ENCODE results near the gene EMX1.

EMX1 gene

DNA sequence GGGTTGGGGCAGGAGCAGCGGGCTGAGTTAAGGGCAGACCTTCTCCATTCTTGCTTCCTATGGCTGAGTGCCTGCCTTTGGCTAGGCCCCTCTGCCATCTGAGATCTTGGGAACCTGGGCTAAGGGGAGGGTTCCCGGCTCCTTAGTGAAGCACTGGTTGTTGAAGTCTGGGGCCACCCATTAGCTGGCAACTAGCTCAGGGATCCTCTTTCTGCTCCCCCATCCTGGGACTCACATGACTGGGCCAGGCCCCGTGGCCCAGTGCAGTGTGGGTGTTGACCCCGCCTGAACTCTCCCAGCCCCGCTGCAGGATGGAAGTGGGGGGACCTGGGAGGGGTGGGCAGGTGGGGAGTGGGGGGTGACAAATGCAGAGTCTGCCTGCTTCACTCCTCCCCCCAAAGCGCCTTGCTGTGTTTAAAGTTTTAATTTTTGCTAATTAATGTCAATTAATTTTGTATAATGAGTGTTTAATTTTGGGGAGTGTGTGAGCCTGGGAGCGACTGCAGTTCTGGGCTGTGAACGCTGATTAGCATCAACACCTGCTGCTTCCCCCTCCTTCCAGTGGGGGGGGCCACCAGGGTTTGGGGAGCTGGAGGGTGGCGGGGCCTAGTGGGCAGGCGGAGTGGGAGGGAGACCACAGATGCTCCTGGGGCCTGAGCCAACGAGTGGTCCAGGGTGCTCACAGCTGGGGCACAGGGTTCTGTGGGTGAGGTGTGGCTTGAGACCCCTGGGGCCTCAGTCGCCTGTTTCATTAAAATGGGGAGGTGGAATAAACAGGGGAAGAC lies 55.2 kb downstream of the EMX1 start:
- no peaks in the 10 kb centered on the region for H3K9me3 ChIP-seq (ENCODE audit: insufficient read depth, low read depth, low read length)
- H3F3A ChIP-seq (ENCODE audit: low read depth), result no peaks in the 10 kb centered on the region
- no peaks in the 10 kb centered on the region for H3K9me2 ChIP-seq (replicated peaks; ENCODE audit: low read depth, low read length)
- no peak overlapping the region for H3K9ac ChIP-seq (ENCODE audit: low read depth, low read length, poor library complexity, severe bottlenecking)
- no peak overlapping the region for H3K4me2 ChIP-seq (ENCODE audit: low read depth, low read length, poor library complexity, severe bottlenecking)
- no peaks in the 10 kb centered on the region for H3K36me3 ChIP-seq (ENCODE audit: insufficient read depth, low read length)
- H3K27me3 ChIP-seq (ENCODE audit: insufficient read depth, low read length, poor library complexity, severe bottlenecking), result no peaks in the 10 kb centered on the region
- peaks cover 7% of the 10 kb centered on the region for H3K4me1 ChIP-seq (ENCODE audit: insufficient read depth, low read length, poor library complexity, severe bottlenecking)
- TF ChIP-seq, protein P1, sequence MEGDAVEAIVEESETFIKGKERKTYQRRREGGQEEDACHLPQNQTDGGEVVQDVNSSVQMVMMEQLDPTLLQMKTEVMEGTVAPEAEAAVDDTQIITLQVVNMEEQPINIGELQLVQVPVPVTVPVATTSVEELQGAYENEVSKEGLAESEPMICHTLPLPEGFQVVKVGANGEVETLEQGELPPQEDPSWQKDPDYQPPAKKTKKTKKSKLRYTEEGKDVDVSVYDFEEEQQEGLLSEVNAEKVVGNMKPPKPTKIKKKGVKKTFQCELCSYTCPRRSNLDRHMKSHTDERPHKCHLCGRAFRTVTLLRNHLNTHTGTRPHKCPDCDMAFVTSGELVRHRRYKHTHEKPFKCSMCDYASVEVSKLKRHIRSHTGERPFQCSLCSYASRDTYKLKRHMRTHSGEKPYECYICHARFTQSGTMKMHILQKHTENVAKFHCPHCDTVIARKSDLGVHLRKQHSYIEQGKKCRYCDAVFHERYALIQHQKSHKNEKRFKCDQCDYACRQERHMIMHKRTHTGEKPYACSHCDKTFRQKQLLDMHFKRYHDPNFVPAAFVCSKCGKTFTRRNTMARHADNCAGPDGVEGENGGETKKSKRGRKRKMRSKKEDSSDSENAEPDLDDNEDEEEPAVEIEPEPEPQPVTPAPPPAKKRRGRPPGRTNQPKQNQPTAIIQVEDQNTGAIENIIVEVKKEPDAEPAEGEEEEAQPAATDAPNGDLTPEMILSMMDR (conservative IDR thresholded peaks at IDR 0.05; ENCODE audit: low read length), result no peak
- TF ChIP-seq EZH2phosphoT487 (IDR thresholded peaks at IDR 0.05; ENCODE audit: borderline replicate concordance), result no peak
- no peak overlapping the region for H3K4me3 ChIP-seq (ENCODE audit: low read length, poor library complexity, severe bottlenecking)
- no peaks in the 10 kb centered on the region for H3K79me2 ChIP-seq (ENCODE audit: insufficient read depth, low read length)
- H4K20me1 ChIP-seq (ENCODE audit: insufficient read depth, low read length, poor library complexity, severe bottlenecking), result no peaks in the 10 kb centered on the region
- no peak overlapping the region for H2AFZ ChIP-seq (ENCODE audit: low read length)

DNA sequence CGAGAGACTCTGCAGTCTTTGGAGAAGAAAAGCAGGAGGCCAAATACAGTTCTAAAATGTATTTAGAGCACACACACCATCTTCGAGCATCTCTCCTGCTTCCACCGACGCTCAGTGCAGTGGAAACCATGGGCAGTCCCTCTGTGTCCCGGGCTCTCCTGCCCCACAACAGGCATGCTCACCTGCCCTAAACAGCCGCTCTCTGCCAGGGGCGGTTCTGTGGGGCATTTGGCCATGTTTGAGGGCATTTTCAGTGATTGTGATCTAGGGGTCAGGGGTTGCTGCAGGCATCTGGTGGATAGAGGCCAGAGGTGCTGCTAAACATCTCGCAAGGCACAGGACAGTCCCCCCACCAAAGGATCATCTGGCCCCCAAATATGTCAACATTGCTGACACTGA lies 55.8 kb downstream of the EMX1 start:
- TF ChIP-seq EZH2phosphoT487 (IDR thresholded peaks at IDR 0.05; ENCODE audit: borderline replicate concordance), result no peak
- TF ChIP-seq, protein P1 (conservative IDR thresholded peaks at IDR 0.05; ENCODE audit: low read length), result no peak
- no peaks in the 10 kb centered on the region for H3K9me2 ChIP-seq (replicated peaks; ENCODE audit: low read depth, low read length)
- no peak overlapping the region for H3K4me3 ChIP-seq (ENCODE audit: low read length, poor library complexity, severe bottlenecking)
- no peaks in the 10 kb centered on the region for H3F3A ChIP-seq (ENCODE audit: low read depth)
- no peak overlapping the region for H2AFZ ChIP-seq (ENCODE audit: low read length)
- no peaks in the 10 kb centered on the region for H3K9me3 ChIP-seq (ENCODE audit: insufficient read depth, low read depth, low read length)
- H3K27me3 ChIP-seq (ENCODE audit: insufficient read depth, low read length, poor library complexity, severe bottlenecking), result no peaks in the 10 kb centered on the region
- no peaks in the 10 kb centered on the region for H3K79me2 ChIP-seq (ENCODE audit: insufficient read depth, low read length)
- H3K4me2 ChIP-seq (ENCODE audit: low read depth, low read length, poor library complexity, severe bottlenecking), result no peak overlapping the region
- no peak overlapping the region for H3K9ac ChIP-seq (ENCODE audit: low read depth, low read length, poor library complexity, severe bottlenecking)
- H4K20me1 ChIP-seq (ENCODE audit: insufficient read depth, low read length, poor library complexity, severe bottlenecking), result no peaks in the 10 kb centered on the region
- peaks cover 7% of the 10 kb centered on the region for H3K4me1 ChIP-seq (ENCODE audit: insufficient read depth, low read length, poor library complexity, severe bottlenecking)
- H3K36me3 ChIP-seq (ENCODE audit: insufficient read depth, low read length), result no peaks in the 10 kb centered on the region

DNA sequence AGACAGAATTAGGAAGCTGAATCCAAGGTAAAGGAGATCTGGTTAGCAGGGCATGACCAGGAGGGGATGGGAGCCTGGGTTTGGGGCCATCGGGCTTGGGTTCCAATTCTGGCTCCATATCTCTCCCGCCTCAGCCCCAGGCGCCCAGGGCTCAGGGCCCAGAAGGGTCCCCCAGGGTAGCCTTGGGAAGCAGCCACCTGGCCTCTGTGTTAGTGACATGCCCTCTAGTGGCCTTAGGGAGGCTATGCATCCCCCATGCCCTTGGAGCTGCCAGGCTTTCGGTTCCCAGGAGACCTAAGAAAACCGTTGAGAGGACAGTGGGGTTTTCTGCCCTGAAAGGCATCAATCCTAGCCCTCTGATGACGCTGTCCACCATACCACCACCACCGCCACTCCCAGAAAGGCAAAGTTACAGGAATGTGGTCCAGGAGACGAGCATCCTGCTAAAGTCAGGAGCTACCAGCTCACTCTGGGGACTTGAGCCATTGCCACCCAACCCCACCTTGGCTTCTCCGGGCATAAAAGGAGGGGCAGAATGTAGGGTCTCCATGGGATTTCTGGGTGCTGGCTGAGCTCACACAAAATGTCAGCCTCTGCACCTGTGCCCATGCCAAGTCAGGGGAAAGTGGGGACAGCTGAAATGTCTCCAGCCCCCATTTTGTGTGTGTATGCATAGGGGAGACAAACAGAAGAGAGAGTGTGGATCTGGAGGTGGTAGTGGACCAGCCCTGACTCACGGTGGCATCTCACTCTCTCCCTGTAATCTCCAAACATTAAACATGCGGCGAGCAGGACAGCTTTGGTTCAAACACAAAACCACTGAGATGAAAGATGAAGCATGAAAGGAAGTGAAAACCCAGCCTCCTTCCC lies 56.5 kb downstream of the EMX1 start:
- TF ChIP-seq EZH2phosphoT487 (IDR thresholded peaks at IDR 0.05; ENCODE audit: borderline replicate concordance), result no peak
- TF ChIP-seq, protein P1 (conservative IDR thresholded peaks at IDR 0.05; ENCODE audit: low read length), result peak; percentile 87
- H3K36me3 ChIP-seq (ENCODE audit: insufficient read depth, low read length), result no peaks in the 10 kb centered on the region
- H3K4me1 ChIP-seq (ENCODE audit: insufficient read depth, low read length, poor library complexity, severe bottlenecking), result peaks cover 7% of the 10 kb centered on the region
- H3K79me2 ChIP-seq (ENCODE audit: insufficient read depth, low read length), result no peaks in the 10 kb centered on the region
- peak overlapping the region; percentile 18 for H3K9ac ChIP-seq (ENCODE audit: low read depth, low read length, poor library complexity, severe bottlenecking)
- H3K4me3 ChIP-seq (ENCODE audit: low read length, poor library complexity, severe bottlenecking), result no peak overlapping the region
- no peaks in the 10 kb centered on the region for H3F3A ChIP-seq (ENCODE audit: low read depth)
- H4K20me1 ChIP-seq (ENCODE audit: insufficient read depth, low read length, poor library complexity, severe bottlenecking), result no peaks in the 10 kb centered on the region
- no peaks in the 10 kb centered on the region for H3K27me3 ChIP-seq (ENCODE audit: insufficient read depth, low read length, poor library complexity, severe bottlenecking)
- no peaks in the 10 kb centered on the region for H3K9me3 ChIP-seq (ENCODE audit: insufficient read depth, low read depth, low read length)
- H3K4me2 ChIP-seq (ENCODE audit: low read depth, low read length, poor library complexity, severe bottlenecking), result no peak overlapping the region
- no peaks in the 10 kb centered on the region for H3K9me2 ChIP-seq (replicated peaks; ENCODE audit: low read depth, low read length)
- H2AFZ ChIP-seq (ENCODE audit: low read length), result no peak overlapping the region
